Upper lobe of right lung (tissue), 1 donor: ENCODE data around the gene EPHA7. TPM values are rescaled to one million over a fixed set of nuclear protein-coding genes. Genes with fewer than 3 reads are reported as not detected.

Experiments
- ATAC-seq: fragments of 200-7000 bp; cut with Tn5 transposase; one replicate; pipeline ENCODE4 v1.9.1; 2020; ENCODE audit warnings: mild to moderate bottlenecking, moderate library complexity
- DNase-seq: peaks from one replicate; pipeline ENCODE4 v3.0.0-alpha.2; 2020
- H3K27ac ChIP-seq: fragments of 200-600 bp; one replicate; pipeline ENCODE4 v1.8.0; 2022
- H3K27me3 ChIP-seq: fragments of 200-600 bp; one replicate; pipeline ENCODE4 v1.8.0; 2022; ENCODE audit warnings: mild to moderate bottlenecking
- H3K36me3 ChIP-seq: fragments of 200-600 bp; one replicate; pipeline ENCODE4 v1.8.0; 2022
- H3K4me1 ChIP-seq: fragments of 200-600 bp; one replicate; pipeline ENCODE4 v1.8.0; 2022
- H3K4me3 ChIP-seq: fragments of 200-600 bp; one replicate; pipeline ENCODE4 v1.8.0; 2022; ENCODE audit warnings: mild to moderate bottlenecking
- H3K9me3 ChIP-seq: fragments of 200-600 bp; one replicate; pipeline ENCODE4 v1.8.0; 2022
- intact Hi-C: fragments of 100-400 bp; cut with DNase I; formaldehyde crosslinking; loops from one replicate; pipeline ENCODE4 v1.11.0; 2022
- long read RNA-seq: library from polyadenylated mRNA; unstranded; transcript quantifications from one replicate; pipeline ENCODE4 v2.0.0, GENCODE V29; 2021
- total RNA-seq: library from RNA; stranded (reverse); fragmentation: NEBNext Ultra II Directional; extraction: Animal tissue kit (Norgen Biotek cat#: 25700); gene quantifications from one replicate; pipeline ENCODE4 v1.2.1, GENCODE V29; 2021
- TF ChIP-seq, protein P1 (sequence below): fragments of 200-600 bp; IDR thresholded peaks from one replicate; pipeline ENCODE4 v1.8.0; 2022; ENCODE audit warnings: antibody characterized with exemption
- donor health status: DM: no; HTN: yes; CAD: no; lungs with severe emphysema.

The EPHA7 gene
- 0.14 TPM for total RNA-seq
- long read RNA-seq, result 0 reads

DNA sequence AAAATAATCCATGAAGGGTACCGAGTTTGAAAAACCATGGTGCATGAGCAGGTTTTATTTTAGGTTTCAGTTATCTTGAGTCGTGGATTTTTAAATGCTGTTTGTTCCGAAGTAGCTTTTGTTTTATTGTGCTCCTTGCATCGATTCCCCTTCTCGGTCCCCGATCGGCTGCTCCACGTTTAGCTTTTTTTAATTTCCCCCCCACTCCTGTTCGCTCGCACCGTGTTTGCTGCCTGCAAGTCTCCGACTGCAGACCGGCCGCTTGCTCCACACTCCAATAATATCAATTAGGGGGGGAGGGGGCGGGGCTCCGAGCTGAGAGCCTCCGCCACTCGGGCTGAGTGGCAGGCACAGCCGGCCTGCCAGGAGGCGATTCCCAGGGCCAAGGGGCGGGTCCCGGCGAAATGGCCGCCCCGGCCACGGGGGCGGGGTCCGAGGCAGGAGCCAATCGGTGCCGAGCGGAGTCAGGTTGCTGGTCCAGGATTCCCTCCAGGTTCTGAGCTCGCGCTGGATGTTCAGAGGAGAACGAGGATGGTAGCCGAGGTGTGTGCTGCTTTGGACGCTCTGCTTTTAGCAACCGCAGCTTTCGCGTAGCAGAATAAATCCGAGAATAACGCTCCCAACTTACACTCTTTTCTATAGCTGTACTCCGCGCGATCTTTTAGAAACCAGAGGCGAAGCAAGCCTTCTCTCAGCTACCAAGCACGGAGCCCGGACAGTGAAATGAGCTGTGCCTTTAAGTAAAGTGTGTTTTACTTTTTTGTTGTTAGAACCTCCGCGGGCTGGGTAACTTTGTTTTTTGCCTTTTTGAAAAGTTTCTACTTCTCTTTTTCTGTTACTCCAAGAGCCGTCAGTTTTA lies at the start of gene EPHA7:
Gene EPHA7 (minus strand): TSS at position 256 of the 859 bp plus-strand sequence. CDS start 218 bp downstream, at position 38.
- H3K27ac ChIP-seq, result no peak within 1 kb of the TSS
- H3K27me3 ChIP-seq, result peaks cover 79% of the 10 kb centered on the region

DNA sequence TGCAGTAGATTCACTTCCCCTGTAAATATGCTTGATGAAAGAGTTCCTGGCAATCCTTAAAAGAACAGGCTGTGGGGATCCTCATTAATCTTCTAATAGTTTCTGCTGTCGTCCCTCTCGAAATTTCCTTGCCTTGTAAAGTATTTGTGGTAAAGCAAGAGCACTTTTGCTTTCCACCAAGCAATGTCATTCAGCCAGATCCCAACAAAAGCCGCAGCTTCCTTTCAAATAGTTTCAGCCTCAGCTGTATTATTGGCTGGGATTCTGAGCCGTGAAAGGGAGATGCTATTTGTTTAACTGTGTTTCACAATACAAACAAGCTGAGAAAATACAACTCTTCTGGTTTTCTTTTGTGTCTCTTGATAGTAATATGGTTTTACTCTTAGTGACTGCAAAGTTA lies 48.9 kb upstream of the EPHA7 start:
- Histone ChIP-seq H3K27me3 (no peaks in the 10 kb centered on the region), H3K36me3 (no peaks in the 10 kb centered on the region), H3K4me3 (no peak overlapping the region), H3K9me3 (no peaks in the 10 kb centered on the region), H3K4me1 (no peaks in the 10 kb centered on the region), H3K27ac (no peak overlapping the region)
- TF ChIP-seq, protein P1, sequence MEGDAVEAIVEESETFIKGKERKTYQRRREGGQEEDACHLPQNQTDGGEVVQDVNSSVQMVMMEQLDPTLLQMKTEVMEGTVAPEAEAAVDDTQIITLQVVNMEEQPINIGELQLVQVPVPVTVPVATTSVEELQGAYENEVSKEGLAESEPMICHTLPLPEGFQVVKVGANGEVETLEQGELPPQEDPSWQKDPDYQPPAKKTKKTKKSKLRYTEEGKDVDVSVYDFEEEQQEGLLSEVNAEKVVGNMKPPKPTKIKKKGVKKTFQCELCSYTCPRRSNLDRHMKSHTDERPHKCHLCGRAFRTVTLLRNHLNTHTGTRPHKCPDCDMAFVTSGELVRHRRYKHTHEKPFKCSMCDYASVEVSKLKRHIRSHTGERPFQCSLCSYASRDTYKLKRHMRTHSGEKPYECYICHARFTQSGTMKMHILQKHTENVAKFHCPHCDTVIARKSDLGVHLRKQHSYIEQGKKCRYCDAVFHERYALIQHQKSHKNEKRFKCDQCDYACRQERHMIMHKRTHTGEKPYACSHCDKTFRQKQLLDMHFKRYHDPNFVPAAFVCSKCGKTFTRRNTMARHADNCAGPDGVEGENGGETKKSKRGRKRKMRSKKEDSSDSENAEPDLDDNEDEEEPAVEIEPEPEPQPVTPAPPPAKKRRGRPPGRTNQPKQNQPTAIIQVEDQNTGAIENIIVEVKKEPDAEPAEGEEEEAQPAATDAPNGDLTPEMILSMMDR, result no peak
- DNase-seq (no peak), ATAC-seq (no peak)
- intact Hi-C loops, result no loop called here

More for the DNA sequence above, at the start of gene EPHA7:
- H3K4me3 ChIP-seq, result peak within 1 kb of the TSS; percentile 42
- H3K36me3 ChIP-seq, result no peaks in the 10 kb centered on the region
- peaks cover 33% of the 10 kb centered on the region for H3K4me1 ChIP-seq
- intact Hi-C loops, result no loop called here
- TF ChIP-seq, protein P1, result no peak
- H3K9me3 ChIP-seq, result no peaks in the 10 kb centered on the region
- ATAC-seq, result peak; percentile 98
- peak; percentile 93 for DNase-seq

DNA sequence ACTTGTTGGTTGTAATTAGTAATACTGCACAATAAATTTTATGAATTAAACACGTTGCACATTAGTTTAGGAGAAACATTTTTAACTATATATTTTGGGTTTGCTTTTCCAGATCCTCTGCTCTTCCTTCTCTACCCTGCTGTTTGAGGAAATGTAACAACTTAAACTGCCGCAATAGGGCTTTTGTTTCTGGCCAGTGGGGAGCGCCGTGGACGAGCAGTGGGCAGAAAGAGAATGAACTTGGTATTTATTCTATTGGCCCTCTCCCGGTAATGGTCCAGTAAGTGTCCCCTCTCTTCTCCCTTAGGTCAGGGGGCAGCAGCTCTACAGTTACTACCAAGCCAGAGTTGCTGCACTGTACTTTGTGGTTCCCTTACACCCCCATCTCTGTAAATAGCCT lies 35.2 kb upstream of the EPHA7 start:
- TF ChIP-seq, protein P1, result no peak
- Histone ChIP-seq H3K9me3 (no peaks in the 10 kb centered on the region), H3K36me3 (no peaks in the 10 kb centered on the region), H3K4me3 (no peak overlapping the region), H3K27me3 (no peaks in the 10 kb centered on the region), H3K27ac (no peak overlapping the region), H3K4me1 (no peaks in the 10 kb centered on the region)
- ATAC-seq, result no peak
- intact Hi-C loops, result no loop called here
- no peak for DNase-seq

DNA sequence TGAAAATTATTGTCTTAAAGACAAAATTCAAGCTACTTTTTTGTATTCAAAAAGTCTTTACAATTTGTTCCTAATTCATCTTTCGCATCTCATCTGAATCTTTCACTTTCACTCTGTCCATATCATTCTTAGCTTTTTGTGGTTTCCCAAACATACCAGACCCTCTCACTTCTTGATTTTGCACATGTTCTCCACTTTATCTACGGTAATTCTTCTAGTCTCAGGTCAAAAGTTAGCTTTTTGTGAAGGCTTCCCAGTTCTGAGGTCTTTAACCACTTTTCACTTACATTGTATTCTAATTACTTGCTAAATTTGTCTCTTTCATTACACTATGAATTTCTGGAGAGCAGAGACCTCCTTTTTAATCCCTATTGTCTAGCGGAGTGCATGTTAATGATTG lies 34.6 kb upstream of the EPHA7 start:
- Histone ChIP-seq H3K36me3 (no peaks in the 10 kb centered on the region), H3K9me3 (no peaks in the 10 kb centered on the region), H3K4me3 (no peak overlapping the region), H3K27ac (no peak overlapping the region), H3K4me1 (no peaks in the 10 kb centered on the region), H3K27me3 (no peaks in the 10 kb centered on the region)
- DNase-seq (no peak), ATAC-seq (no peak)
- intact Hi-C loops, result no loop called here
- TF ChIP-seq, protein P1, result no peak

DNA sequence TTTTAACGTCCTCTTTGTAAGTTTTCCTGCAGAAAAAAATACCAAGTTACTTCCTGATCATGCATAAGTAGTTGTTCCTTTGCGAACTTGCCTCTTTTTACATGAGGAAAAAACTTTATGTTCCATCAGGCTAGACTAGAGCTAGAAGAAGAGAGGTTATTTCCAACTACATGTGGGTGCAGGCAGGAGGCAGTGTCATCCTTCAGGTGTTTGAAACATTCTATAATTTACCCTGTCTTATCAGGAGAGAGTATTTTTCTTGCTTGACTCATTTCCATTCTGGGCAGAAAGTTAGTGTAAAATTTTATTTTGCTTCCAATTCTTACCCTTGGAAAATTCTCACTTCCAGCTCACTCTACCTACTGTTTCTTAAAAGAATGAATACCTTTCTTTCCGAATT lies 28.5 kb upstream of the EPHA7 start:
- intact Hi-C loops, result no loop called here
- no peak for DNase-seq
- TF ChIP-seq, protein P1, result no peak

More for the DNA sequence above, 28.5 kb upstream of the EPHA7 start:
- no peak overlapping the region for H3K4me3 ChIP-seq
- no peaks in the 10 kb centered on the region for H3K9me3 ChIP-seq
- no peak overlapping the region for H3K27ac ChIP-seq
- no peaks in the 10 kb centered on the region for H3K36me3 ChIP-seq
- no peak for ATAC-seq
- no peaks in the 10 kb centered on the region for H3K4me1 ChIP-seq
- H3K27me3 ChIP-seq, result no peaks in the 10 kb centered on the region
